Tibial artery (tissue), 4 donors: ENCODE results near the gene MDFIC.

Experiments
- DNase-seq, 2 donors: peaks; one replicate each; pipeline ENCODE4 v3.0.0-alpha.2; 2019
- H3K27ac ChIP-seq, 2 donors: fragments of 200-600 bp; sonication (generic) in 1 of 2; 1 replicate in 1 of 2; 2 replicates in 1 of 2; pipeline ENCODE4 v1.5.1; 2018 to 2019; ENCODE audit warnings: mild to moderate bottlenecking in 1 of 2
- H3K27me3 ChIP-seq, 2 donors: fragments of 200-600 bp; sonication (generic) in 1 of 2; one replicate each; pipeline versions ENCODE4 v1.5.1 to v1.6.0; 2016 to 2019
- H3K36me3 ChIP-seq, 3 donors: fragments of 200-600 bp; sonication (generic) in 2 of 3; one replicate each; pipeline ENCODE4 v1.5.1; 2016 to 2019; ENCODE audit warnings: mild to moderate bottlenecking in 2 of 3
- H3K4me1 ChIP-seq, 4 donors: fragments of 200-600 bp; sonication (generic) in 2 of 4; 1 replicate in 3 of 4; 2 replicates in 1 of 4; pipeline ENCODE4 v1.5.1; 2016 to 2019
- H3K4me3 ChIP-seq, 2 donors: fragments of 200-600 bp; sonication (generic) in 1 of 2; 1 replicate in 1 of 2; 2 replicates in 1 of 2; pipeline ENCODE4 v1.5.1; 2018 to 2019; ENCODE audit warnings: mild to moderate bottlenecking in 2 of 2
- H3K9me3 ChIP-seq, 3 donors: fragments of 200-600 bp; sonication (generic) in 1 of 3; one replicate each; pipeline ENCODE4 v1.5.1; 2016 to 2019
- CTCF ChIP-seq, 2 experiments: fragments of 200-600 bp in 1 of 2; fragments of 450-650 bp in 1 of 2; IDR thresholded peaks; one replicate each; pipeline ENCODE4 v1.5.1; 2017 to 2019; ENCODE audit warnings: antibody characterized with exemption in 2 of 2, mild to moderate bottlenecking in 1 of 2, moderate library complexity in 1 of 2
- intact Hi-C: fragments of 100-400 bp; cut with DNase I; formaldehyde crosslinking; loops from one replicate; pipeline ENCODE4 v1.15.0; 2023; ENCODE audit warnings: low total_unique reads

The MDFIC gene

GRCh38 chr7:115033917-115034459 is 112.1 kb downstream of the MDFIC start:
- H3K27ac ChIP-seq, result no peak overlapping the region
- no peaks in the 10 kb centered on the region for H3K27me3 ChIP-seq
- H3K4me1 ChIP-seq, result no peaks in the 10 kb centered on the region
- no peak overlapping the region for H3K4me3 ChIP-seq
- TF ChIP-seq CTCF (IDR thresholded peaks at IDR 0.05), result no peak
- no peak for DNase-seq
- intact Hi-C loops, result no loop called here
- no peaks in the 10 kb centered on the region for H3K36me3 ChIP-seq
- no peaks in the 10 kb centered on the region for H3K9me3 ChIP-seq

- Histone ChIP-seq H3K9me3 (no peaks in the 10 kb centered on the region), H3K4me3 (no peak overlapping the region), H3K27ac (no peak overlapping the region), H3K27me3 (no peaks in the 10 kb centered on the region), H3K36me3 (no peaks in the 10 kb centered on the region), H3K4me1 (no peaks in the 10 kb centered on the region)
- DNase-seq, result no peak
- intact Hi-C loops, result no loop called here
- TF ChIP-seq CTCF (IDR thresholded peaks at IDR 0.05), result no peak
Measured at GRCh38 chr7:115034515-115034914, 112.6 kb downstream of the MDFIC start.

GRCh38 chr7:115037128-115037802 is 115.4 kb downstream of the MDFIC start:
- TF ChIP-seq CTCF (IDR thresholded peaks at IDR 0.05), result no peak
- no peaks in the 10 kb centered on the region for H3K27me3 ChIP-seq
- intact Hi-C loops, result no loop called here
- no peaks in the 10 kb centered on the region for H3K36me3 ChIP-seq
- H3K4me1 ChIP-seq, result no peaks in the 10 kb centered on the region
- no peak overlapping the region for H3K4me3 ChIP-seq
- no peak overlapping the region for H3K27ac ChIP-seq
- no peaks in the 10 kb centered on the region for H3K9me3 ChIP-seq
- no peak for DNase-seq

GRCh38 chr7:115038158-115038557 is 116.3 kb downstream of the MDFIC start:
- DNase-seq, result no peak
- no peaks in the 10 kb centered on the region for H3K36me3 ChIP-seq
- intact Hi-C loops, result no loop called here
- no peak overlapping the region for H3K27ac ChIP-seq
- no peaks in the 10 kb centered on the region for H3K4me1 ChIP-seq
- no peak for TF ChIP-seq CTCF (IDR thresholded peaks at IDR 0.05)
- no peak overlapping the region for H3K4me3 ChIP-seq
- H3K9me3 ChIP-seq, result no peaks in the 10 kb centered on the region
- H3K27me3 ChIP-seq, result no peaks in the 10 kb centered on the region

- Histone ChIP-seq H3K27ac (no peak overlapping the region), H3K4me1 (no peaks in the 10 kb centered on the region), H3K9me3 (no peaks in the 10 kb centered on the region), H3K36me3 (no peaks in the 10 kb centered on the region), H3K4me3 (no peak overlapping the region), H3K27me3 (no peaks in the 10 kb centered on the region)
- DNase-seq, result no peak
- no peak for TF ChIP-seq CTCF (IDR thresholded peaks at IDR 0.05)
- intact Hi-C loops, result no loop called here
Measured at GRCh38 chr7:115040057-115040456, 118.2 kb downstream of the MDFIC start.
